Fibroblast of the aortic adventitia (primary cell): ENCODE measurements around the gene KRTAP10-7. TPM values are rescaled to one million over a fixed set of nuclear protein-coding genes. Genes with fewer than 3 reads are reported as not detected.
"Not testable (repeated sequence)": the region's sequence is repeated elsewhere in the genome, so short reads cannot be mapped to it uniquely, and the experiment has no call there.

Experiments used
- DNase-seq: peaks from one replicate; pipeline ENCODE4 v3.0.0-alpha.2; 2010; ENCODE audit warnings: low read depth
- H3K4me3 ChIP-seq: 2 replicates; pipeline ENCODE4 v1.5.1; 2011; ENCODE audit warnings: low read depth, mild to moderate bottlenecking, control low read depth, low read length, moderate library complexity
- total RNA-seq: library from RNA; depleted of rRNA; stranded (reverse); fragments of >200 nt; gene quantifications from 2 replicates; pipeline ENCODE4 v1.2.3, GENCODE V29; 2012; ENCODE audit warnings: low replicate concordance
- TF ChIP-seq, protein P1 (sequence below): IDR thresholded peaks from 2 replicates; pipeline ENCODE4 v1.5.1; 2011; ENCODE audit warnings: mild to moderate bottlenecking, low read length, control low read depth, inconsistent platforms; ENCODE audit not compliant: insufficient read depth

KRTAP10-7 gene
- total RNA-seq, 1 donor, result not detected

DNA sequence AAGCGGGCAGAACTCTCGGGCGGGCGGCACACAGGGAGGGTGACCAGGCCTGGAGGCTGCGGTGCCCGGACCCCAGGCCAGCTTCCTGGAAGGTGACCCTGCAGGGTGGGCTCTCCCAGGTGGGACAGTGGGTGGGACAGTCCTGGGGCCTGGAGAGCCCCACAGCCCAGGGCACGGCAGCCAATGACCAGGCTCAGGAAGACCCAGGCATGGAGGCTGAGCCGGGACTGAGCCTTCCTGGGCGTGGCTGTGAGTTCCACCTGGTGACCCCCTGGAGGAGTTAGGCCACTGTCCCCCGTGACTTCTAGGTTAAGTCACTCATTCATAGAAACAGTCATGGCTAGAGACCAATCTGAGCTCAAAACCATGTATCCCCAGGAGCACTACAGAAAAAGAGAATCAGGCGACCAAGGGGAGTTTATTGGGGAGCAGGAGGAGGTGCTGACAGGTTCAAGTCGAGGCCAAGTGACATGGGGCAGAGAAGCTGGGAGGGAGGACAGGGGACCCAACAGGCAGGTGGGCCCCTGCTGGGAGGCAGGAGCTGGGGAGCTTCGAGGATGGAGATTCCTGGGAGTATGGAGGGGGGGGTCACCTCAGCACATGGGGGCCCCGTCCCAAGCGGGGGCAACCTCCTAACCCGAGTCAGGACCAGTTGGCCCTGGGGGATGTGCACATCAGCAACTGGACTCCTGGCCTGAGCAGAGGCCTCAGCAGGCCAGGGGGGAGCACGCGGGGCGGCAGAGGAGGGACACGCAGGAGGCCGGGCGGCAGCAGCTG is 21.2 kb upstream of the KRTAP10-7 start:
- H3K4me3 ChIP-seq, result no peak overlapping the region
- TF ChIP-seq, protein P1, sequence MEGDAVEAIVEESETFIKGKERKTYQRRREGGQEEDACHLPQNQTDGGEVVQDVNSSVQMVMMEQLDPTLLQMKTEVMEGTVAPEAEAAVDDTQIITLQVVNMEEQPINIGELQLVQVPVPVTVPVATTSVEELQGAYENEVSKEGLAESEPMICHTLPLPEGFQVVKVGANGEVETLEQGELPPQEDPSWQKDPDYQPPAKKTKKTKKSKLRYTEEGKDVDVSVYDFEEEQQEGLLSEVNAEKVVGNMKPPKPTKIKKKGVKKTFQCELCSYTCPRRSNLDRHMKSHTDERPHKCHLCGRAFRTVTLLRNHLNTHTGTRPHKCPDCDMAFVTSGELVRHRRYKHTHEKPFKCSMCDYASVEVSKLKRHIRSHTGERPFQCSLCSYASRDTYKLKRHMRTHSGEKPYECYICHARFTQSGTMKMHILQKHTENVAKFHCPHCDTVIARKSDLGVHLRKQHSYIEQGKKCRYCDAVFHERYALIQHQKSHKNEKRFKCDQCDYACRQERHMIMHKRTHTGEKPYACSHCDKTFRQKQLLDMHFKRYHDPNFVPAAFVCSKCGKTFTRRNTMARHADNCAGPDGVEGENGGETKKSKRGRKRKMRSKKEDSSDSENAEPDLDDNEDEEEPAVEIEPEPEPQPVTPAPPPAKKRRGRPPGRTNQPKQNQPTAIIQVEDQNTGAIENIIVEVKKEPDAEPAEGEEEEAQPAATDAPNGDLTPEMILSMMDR, result no peak
- DNase-seq, result no peak

DNA sequence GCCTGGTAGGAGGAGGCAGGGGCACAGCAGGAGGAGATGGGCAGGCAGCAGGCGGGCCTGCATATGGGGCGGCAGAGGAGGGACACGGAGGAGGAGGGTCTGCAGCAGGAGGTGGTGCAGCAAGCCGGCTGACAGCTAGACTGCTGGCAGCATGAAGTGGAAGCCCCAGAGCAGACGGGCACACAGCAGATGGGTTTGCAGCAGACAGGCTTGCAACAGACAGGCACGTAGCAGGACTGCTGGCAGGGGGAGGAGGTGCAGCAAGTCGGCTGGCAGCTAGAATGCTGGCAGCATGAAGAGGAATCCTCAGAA is 20.6 kb upstream of the KRTAP10-7 start:
- TF ChIP-seq, protein P1, result no peak
- no peak for DNase-seq
- H3K4me3 ChIP-seq, result no peak overlapping the region

DNA sequence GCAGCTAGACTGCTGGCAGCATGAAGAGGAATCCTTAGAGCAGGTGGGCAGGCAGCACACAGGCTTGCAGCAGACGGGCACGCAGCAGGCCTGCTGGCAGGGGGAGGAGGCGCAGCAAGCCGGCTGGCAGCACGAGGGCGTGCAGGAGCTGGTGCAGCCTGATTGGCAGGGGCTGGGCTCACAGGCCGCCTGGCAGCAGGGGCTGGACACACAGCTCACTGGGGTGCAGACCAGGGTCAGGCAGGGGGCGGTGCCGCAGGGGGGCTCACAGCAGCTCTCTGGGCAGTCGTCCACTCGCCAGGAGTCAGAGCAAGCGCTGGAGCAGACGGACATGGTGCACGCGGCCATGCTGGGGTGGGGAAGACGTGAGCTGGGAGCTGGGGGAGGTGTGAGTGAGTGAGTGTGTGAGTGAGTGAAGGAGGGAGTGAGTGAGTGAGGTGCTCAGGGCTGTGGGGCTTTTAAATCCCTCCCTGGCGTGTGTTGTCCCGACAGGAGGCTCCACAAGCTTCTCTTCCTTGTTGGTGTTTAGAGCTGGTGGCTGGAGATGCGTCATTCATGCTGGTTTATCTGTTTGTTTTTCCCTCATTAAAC is 20.1 kb upstream of the KRTAP10-7 start, which contains the start of gene KRTAP10-5:
Gene KRTAP10-5 (minus strand): TSS at position 374 of the 591 bp plus-strand sequence. CDS start 26 bp downstream, at position 348.
- DNase-seq, H3K4me3 ChIP-seq: not testable (repeated sequence)

DNA sequence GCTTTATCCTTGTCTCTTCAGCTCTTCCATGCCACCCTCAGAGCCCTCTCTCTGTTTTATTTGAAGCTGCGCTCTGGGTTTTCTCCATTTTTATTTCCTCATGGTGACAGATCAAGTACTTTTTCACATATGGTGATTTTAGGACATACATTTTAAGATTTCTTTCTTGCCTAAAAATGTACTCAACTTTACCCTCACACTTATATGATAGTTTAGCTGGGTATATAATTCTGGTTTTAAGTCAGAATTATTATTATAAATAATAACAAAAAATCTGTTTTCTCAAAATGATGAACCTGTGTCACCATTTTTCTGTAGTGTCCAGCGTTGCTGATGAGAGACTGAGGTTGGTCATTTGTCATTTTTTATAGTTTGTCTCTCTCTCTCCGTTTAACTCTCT is 19.2 kb upstream of the KRTAP10-7 start:
- DNase-seq, result no peak
- TF ChIP-seq, protein P1, result no peak
- H3K4me3 ChIP-seq, result no peak overlapping the region

DNA sequence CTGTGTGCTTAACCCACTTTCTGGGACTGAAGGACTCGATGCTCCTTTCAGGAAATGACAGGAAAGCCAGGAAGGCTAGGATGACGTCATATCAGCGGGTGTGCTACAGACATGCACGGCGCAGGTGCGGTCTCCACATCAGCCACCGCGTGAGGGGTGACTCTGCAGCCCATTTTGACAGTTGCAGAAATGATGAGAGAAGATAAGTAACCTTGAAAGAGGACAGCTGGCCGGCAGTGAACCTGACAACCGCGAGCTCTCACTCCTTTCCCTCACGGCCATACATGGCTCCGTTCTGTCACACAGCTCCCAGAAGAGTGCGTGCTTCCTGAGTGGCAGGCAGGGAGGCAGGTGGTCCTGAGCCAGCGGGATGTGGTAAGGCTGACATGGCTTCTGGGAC is 18.3 kb upstream of the KRTAP10-7 start:
- no peak for DNase-seq

DNA sequence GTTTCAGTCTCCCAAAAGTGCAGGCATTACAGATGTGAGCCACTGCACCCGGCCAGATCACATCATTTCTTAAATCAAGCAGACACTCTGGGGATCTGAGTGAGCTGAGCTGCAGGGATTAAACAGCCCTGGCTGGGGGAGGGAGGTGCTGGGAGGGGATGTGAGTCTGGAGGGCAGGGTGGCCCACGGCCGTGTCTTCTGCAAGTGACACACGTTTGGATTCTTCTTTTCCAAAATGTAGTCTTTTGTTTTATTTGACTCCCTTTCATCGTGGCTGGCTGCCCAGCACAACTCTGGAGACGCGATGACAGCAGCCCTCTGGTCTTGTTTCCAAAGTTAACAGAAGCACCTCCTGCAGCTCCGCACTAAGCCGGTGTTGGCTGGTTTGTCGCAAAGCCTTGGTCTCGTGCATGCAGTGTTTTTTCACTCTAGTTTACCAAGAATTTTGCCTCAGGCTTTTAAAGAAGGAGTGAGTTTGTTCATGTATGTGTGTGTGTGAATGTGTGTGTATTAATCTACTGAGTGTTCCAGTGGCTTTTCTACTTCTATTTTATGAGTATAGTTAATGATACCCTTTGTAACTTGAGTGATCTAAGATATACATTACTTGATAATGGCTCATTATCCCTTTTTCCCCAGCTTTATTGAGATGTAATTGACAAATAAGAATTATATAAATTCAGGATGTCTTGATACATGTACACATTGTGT is 17.2 kb upstream of the KRTAP10-7 start:
- TF ChIP-seq, protein P1, result no peak
- H3K4me3 ChIP-seq, result no peak overlapping the region
- peak; percentile 16 for DNase-seq

More for the DNA sequence above, 18.3 kb upstream of the KRTAP10-7 start:
- TF ChIP-seq, protein P1, result no peak
- no peak overlapping the region for H3K4me3 ChIP-seq

DNA sequence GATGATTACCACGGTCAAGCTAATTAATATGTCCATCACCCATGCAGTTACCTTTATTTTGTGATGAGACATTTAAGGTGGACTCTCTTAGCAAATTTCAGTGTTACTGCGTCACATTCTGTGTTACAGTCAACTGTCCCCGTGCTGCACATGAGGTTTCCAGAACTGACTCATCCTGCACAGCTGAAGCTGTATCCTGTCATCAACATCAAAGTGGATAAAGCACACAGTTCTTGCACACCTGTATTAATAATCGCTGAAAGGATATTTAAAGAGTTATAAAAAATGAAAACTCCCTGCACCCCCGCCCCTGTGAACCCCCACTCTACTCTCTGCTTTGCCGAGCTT is 16.6 kb upstream of the KRTAP10-7 start:
- TF ChIP-seq, protein P1, result no peak
- no peak overlapping the region for H3K4me3 ChIP-seq
- DNase-seq, result no peak
